D721Med (cell line): ENCODE results near the gene ADAM22.
A peak's percentile ranks its signal among the peaks of the same experiment; 100 is the strongest.

Source experiments
- DNase-seq: peaks from one replicate; pipeline ENCODE4 v3.0.0; 2011; ENCODE audit warnings: low spot score; ENCODE audit not compliant: insufficient read length
- FAIRE-seq: peaks from 2 replicates; lab custom pipeline; 2011; peaks lifted over from hg19 to GRCh38; lab: Jason Lieb, UNC
- CTCF ChIP-seq: IDR thresholded peaks from 2 replicates; pipeline ENCODE4 v1.5.1; 2012; ENCODE audit warnings: mild to moderate bottlenecking, control low read depth; ENCODE audit not compliant: insufficient read depth; ENCODE audit errors: missing control alignments

The ADAM22 gene

GRCh38 chr7:88169717-88170320, 235.8 kb downstream of the ADAM22 start:
- no peak for DNase-seq
- TF ChIP-seq CTCF = peak; percentile 56
- FAIRE-seq = peak; percentile 71

GRCh38 chr7:88172842-88173241, 238.8 kb downstream of the ADAM22 start:
- DNase-seq (no peak), FAIRE-seq (peak; percentile 35)
- TF ChIP-seq CTCF = no peak

- no peak for TF ChIP-seq CTCF
- FAIRE-seq (peak; percentile 16), DNase-seq (no peak)
Observed at GRCh38 chr7:88176190-88176589, 242.1 kb downstream of the ADAM22 start.

GRCh38 chr7:88183051-88183450, 249.0 kb downstream of the ADAM22 start:
- TF ChIP-seq CTCF = no peak
- no peak for DNase-seq
- FAIRE-seq = no peak

- FAIRE-seq = no peak
- TF ChIP-seq CTCF = no peak
- no peak for DNase-seq
Observed at GRCh38 chr7:88184848-88185304, 250.8 kb downstream of the ADAM22 start.

GRCh38 chr7:88185650-88186049, 251.6 kb downstream of the ADAM22 start:
- TF ChIP-seq CTCF = no peak
- no peak for FAIRE-seq
- DNase-seq = no peak

- FAIRE-seq = no peak
- TF ChIP-seq CTCF = no peak
- no peak for DNase-seq
Observed at GRCh38 chr7:88191911-88192310, 257.9 kb downstream of the ADAM22 start.
